Stimulated activated CD8-positive, alpha-beta memory T cell treated with anti-CD3 and anti-CD28 coated beads, Interleukin-4, amount 100 ng/mL, for 24 hours (primary cell): ENCODE data around the gene KDF1.

Source experiments
- DNase-seq: peaks from one replicate; pipeline ENCODE4 v3.0.0-alpha.2; 2020; ENCODE audit warnings: low read depth

The KDF1 gene, protein sequence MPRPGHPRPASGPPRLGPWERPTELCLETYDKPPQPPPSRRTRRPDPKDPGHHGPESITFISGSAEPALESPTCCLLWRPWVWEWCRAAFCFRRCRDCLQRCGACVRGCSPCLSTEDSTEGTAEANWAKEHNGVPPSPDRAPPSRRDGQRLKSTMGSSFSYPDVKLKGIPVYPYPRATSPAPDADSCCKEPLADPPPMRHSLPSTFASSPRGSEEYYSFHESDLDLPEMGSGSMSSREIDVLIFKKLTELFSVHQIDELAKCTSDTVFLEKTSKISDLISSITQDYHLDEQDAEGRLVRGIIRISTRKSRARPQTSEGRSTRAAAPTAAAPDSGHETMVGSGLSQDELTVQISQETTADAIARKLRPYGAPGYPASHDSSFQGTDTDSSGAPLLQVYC

DNA sequence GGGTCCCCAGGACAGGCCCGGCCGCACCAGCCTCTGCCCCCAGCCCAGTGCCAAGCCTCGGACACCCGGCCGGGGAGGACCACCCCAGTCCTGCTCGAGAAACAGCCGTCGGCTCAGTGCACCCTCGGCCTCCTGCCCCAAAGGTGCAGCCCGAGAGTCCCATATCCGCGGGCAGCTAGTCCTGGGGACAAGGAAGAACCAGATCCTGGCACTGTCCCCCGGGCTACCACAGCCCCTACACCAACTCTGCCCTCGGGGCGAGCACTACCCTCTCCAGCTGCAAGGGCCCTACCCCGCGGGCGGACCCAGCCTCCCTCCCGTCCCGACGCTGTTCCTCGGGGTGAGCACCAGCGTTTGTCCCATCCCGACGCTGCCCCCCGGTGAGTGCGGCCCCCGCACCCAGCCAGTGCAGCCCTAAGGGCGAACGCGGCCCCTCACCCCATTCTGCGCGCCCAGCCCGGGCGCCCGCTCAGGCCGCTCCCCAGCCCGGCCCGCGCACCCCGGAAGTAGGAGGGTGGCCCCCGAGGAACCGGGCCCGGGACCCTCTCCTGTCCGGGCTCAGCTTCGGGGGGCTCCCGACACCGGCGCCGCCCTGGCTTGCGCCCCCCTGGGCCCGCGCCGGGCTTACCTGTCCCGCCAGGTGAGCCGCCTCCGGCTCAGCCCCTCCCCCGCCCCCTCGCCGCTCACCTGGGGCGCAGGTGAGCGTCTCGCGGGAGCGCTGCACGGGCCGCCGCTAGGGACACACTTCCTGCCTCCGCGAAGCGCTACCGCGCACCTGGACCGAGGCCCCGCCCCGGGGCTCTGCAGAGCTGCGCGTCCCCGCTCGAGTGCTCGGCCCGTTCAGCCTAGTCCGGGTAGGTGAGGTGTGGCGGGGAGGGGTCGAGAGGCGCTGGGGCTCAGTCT is at the start of gene KDF1:
Gene KDF1 (minus strand): TSS at position 747 of the 903 bp plus-strand sequence. CDS start 8,088 bp downstream, outside the sequence.
- DNase-seq: peak; percentile 12

DNA sequence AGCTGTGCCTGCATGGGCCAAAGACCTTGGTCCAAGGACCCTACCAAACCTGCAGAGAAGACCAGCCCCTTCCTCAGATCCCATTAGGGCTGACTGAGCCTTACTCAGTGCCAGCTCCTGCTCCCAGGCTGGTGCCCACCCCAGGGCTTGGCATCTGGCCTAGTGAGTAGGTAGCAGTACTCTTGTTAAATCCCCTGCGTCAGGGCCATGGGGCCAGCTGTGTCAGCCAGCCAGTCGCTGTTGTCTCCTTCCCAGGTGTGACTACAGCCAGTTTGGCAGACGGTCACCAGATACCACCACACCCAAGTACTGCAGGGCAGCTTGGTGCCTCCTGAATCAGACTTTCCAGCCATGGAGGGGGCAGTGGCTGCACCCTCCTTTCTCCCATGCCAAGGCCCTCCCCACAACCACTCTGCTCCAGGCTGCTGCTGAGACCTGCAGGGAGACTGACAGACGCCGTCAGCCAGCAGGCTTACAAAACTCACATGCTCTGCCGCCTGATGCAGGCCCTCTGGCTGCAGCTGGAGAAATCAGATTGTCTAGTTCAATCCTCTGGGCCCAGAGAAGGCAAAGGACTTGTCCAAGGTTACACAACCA is 49.4 kb upstream of the KDF1 start:
- DNase-seq: no peak

DNA sequence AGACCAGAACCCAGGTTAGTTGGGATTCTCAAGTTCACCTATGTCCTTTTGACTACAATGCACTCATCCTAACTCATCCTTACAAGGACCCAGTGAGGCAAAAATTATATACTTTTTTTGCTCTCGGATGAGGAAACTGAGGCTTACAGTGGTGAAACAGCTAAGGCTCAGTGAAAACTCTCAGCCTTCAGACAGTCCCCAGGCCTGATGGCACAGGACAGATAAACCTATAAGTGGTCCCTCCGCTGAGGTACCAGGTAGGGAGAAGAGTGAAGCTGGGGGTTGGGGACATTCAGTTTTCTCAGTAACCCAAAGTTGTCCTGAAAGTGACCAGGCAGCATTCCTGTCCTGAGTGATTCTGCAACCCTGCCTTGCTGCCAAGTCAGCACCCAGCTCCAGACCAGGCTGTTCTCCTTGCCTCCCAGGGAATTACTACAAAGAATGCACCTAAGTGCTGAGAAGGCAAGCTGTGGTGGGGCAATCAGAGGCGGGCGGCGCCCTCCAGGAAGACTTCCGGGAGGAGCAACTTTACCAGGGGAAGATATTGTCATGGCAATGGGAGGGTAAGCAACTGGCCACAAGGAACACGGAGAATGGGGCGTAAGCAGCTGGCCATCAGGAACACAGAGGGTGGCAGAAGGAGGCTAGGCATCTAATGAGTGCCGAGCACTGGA is 47.8 kb upstream of the KDF1 start:
- DNase-seq: no peak

DNA sequence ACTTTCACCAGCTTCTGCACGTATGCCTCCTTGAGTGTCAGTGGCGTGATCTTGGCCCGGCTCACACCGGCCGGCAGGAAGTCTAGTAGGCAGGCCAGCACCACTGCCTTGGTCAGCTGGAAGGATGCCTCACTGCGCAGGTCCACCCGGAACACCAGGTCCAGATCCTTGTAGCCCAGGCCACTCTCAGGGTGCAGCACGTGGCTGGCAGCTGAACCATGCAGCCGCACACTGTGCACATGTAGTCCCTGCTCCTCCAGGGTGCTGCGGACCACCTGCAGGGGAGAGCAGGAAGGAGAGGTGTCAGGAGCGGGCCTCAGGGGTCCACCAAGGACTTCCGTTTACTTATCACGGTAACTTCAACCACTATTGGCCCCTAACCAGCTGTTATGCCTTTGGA is 46.4 kb upstream of the KDF1 start:
- no peak for DNase-seq

DNA sequence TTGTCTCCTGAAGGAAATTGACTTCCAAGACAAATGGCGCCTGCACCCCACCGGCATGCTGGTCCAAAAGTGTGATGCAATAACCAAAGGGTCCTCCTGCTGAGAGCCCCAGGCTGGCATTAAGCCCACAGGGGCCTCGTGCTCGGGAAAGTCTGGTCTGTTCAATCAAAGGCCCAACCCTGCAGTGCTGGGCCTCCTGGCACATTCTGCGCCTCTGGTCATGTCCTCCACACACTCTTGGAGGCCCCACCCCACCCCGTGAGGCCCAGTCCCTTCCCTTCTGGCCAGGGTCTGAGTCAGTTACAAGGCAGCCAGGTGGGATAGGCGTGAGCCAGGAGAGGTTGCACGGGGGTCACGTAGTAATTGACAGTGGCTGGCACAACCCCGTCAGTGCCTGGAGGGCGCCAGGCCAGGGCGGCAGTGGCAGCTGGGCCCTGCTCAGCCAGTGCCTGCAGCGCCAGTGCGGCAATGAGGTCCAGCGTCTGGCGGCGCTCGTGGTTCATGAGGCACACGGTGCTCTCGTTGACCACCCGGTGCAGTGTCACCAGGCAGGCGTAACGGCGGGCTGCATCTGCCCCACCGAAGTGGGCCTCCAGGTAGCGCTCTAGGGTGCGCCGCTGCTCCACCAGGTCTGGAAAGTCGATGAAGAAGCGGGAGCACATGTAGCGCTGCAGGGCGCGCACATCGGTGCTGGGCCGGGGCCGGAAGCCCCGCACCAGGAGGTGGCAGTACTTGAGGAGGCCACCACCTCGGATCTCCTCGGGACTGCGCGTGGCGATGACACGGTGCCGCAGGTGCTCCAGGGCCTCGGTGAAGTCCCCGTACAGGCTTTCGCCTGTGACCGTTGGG is 45.6 kb upstream of the KDF1 start:
- DNase-seq: no peak

DNA sequence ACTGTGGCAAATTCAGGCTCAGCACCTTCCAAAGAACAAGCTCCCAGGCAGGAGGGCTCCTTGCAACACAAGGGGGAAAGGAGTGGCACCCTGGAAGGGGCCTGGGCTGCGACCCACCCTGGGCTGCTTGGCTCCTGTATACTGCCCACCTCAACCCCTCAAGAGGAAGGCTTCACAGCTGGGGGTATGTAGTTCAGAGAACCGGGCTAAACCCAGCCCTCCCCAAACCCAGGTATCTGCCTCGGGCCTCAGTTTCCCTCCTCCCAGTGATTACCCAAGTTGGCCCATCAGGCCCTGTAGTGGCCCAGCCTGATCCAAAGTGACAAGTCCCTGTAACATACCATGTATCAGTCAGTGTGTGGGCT is 44.9 kb upstream of the KDF1 start:
- DNase-seq: no peak

DNA sequence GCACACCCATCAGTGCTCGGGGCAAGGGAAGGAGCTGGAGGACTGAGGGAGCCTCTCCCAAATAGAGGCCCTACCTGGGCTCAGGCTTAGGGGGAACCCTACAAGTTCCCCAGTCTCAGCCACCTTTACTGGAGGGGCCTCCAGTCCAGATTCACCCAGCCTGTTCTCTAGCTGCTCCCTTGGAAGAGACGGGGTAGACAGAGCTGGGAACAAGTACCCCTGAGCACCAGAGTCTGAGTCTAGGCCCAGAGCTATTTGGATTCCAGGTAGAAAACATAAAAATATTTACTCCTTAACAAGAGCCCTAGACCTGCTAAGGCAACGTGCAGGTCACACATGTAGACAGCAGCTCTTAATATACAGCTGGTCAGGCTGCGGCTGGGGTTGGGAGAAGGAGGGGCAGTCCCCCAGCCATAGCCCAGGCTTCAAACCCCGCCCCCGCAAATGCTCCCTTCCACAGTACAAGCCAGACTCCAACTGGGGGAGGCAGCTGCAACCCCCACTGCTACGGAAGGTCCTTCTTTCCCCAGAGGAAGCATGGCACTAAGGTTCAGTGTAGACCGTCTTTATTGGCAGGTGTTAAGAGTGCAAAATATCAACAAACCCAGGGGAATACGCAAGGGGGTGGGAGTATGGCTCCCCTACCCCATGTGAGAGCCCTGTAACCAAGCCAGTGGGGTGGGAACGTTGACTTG is 44.4 kb upstream of the KDF1 start:
- no peak for DNase-seq

DNA sequence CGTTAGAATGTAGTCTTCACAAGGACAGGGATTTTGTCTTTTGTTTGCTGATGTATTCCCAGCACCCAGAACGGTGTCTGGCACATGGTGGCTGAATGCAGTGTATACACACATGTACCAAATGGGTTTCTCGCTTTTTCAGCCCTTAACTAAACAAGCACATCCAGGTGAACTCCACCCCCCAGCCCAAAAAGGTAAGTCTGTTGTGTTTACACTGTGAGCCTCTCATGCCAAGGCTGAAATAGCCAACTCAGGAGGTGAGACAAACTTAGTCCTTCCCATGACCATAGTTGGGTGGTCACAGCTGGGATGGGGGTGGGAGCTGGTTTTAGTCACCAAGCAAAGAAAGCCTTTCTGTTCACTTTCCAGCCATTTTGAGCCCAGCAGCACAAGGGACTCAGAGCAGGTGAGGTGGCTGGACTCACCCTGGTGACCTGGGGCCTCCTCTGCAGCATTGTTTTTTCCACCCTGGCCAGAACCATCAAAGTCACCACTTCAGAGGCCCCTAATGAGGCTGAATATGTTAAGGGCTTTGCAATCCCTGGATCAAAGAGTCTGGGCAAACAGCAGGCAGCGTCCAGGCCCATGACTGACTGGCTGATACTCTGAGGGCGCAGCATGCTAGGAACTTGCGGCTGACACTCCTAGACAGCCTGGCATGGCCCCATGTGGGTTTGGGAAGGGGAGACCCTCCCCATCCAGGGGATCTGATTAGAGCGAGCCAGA is 43.6 kb upstream of the KDF1 start:
- DNase-seq: no peak

DNA sequence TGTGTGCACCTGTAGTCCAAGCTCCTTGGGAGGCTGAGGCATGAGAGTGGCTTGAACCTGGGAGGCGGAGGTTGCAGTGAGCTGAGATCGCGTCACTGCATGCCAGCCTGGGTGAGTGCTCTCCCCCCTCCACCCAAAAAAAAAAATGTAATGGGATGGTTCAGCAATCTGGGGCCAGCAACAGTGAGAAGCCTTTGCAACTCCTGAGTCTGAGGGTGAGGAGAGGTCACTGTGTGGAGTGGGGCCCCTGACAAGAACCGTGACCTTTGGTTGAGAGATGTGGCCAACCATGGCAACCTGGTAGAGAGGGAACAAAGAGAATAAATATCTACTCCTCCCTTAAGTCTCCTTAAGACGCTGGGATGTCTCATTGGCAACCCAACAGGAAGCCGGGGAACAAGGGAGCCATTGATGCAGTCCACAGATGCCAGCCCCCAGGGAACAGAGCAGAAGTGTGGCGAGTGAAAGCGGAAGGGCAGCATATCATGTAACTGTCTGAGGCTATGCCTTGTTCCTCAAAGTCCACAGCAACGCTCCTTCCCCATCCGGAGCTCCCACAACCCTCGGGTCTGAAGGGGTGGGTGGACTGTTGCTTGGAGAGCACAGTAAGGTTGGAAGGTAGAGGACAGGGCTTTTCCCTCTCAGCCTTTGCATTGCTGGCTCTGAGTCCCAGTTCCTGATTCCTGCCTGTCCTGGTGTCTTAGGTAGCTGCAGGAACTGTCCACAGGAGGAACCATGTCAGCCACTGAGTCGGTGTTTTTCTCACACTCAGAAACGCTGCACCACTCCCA is 41.5 kb upstream of the KDF1 start:
- DNase-seq: no peak

DNA sequence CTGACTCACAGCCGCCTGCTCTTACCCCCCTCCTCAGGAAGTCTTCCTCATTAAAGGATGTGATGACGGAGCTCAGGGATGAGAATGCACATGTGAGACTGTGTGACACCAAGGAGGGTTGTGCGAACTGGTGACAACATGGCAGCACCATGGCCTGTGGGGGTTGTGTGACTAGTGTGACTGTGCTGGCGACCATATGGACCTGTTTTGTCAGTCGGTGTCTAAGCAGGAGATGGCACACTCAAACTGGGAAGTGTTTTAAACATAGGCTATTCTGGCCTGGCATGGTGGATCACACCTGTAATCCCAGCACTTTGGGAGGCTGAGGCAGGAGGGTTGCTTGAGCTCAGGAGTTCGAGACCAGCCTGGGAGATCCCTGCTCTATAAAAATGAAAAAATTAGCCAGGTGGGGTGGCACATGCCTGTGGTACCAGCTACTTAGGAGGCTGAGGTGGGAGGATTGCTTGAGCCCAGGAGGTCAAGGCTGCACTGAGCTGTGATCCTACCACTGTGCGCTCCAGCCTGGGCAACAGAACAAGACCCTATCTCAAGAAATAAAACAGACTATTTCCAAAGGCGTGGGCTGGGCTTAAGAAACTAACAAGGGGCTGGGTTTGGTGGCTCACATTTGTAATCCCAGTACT is 40.7 kb upstream of the KDF1 start:
- DNase-seq: no peak

DNA sequence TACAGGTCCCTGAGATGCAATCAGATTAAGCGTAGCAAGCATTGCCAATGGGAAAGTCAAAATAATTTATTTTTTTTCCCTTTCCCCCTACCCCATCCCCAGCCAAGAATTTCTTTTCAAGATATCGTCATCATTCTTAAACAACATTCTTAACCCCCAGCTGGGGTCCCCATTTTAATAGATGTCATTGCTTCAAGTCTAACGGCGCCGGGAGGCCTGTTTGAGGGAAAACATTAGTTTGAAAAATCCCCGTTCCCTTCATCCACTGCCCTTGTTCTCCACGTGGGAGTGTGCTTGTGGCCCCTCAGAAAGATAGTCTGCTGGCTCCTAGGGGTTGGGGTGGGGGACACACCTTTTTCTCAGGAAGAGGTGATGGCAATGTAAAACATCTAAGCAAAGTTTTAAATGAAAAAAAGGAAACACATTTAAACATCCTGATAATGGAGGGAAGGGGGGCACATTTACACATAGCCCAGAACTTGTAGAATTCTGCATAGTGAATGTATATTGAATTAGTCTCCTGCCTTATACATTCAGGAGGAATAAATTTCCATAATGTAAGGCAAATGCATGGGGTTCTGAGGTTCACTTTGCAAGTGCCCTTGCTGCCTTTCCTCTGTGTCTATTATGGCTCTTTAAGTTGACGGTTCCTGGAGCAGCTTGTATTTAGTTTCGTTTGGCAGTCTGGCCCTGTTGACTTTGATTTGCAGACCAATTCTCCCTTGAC is 40.0 kb upstream of the KDF1 start:
- DNase-seq: no peak

DNA sequence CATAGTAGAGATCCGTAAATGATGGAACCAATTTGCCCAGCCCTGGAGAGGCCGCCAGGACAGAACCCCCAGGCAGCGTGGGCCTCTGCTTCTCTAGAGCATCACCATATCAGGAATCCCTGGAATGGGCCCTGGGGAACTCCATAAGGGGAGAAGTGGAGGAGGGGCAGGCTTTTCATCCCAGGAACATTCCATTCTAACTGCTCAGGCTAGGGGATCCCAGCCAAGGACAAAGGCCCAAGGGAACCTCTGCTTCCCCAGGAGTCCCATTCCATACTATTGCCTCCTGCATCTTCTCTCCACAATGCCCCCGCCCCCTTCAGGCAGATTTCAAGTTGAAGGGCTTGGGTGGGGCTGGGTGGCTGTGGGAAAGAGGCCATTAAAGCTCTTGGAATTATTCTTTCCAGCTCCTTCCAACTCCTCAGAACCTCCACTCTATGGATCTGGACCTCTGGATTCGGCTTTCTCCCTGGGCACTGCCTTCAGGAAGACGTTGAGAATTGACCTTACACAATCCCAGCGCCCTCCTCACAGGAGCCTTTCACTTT is 39.2 kb upstream of the KDF1 start:
- no peak for DNase-seq

DNA sequence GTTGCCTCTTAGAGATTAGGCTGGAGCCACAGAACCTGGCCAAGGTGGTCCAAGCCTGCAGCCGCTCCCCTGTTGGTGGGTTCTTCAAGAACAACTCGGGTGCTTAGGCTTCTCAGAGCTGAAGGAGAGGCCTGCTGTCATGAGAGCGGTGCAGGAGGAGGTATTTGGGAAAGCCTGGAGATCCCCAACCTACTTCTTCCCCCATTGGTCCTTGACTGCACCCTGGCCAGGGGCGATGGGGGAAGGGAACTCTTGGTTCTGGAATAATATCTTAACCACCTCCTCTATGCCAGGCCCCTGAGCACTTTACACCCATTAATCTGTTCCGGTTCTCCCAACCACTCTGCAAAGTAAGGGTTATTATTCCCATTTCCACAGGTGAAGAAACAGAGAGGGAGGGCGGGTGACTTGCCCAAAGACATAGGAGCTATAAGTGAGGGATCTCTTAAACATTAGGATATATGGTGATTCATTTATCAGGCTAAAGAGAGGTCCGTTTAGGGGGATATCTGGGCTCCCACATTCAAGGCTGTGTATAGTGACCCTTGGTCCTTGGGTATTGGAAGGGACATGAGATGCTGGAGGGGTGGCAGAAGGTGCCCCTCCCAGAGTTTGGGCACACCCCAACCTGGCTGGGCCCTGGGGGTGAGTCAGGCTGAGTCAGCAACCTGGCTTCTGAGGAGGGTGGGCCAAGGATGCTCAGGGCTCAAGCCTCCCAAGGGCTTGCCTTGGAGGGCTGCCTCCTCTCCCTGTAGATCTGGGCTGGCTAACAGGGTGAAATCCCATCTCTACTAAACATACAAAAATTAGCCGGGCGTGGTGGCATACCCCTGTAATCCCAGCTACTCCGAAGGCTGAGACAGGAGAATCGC is 38.4 kb upstream of the KDF1 start:
- DNase-seq: no peak

DNA sequence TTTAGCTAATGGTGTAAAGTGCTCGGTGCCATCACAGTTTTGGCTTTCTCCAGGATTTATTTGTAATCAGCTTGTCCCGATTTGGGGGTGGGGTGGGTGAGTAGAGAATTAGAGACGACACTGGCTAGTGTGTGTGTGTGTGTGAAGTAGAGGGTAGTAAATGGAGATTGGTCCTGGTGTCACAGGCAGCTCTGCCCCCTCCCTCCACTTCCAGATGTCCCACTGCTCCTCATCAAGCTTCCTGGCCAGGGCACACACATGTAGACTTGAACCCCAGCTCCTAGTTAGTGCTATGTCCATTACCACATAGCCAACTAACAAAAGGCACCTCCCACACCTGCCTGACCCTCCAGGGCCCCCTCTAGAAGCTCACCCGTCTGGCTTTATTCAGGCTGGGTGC is 36.4 kb upstream of the KDF1 start:
- DNase-seq: no peak

DNA sequence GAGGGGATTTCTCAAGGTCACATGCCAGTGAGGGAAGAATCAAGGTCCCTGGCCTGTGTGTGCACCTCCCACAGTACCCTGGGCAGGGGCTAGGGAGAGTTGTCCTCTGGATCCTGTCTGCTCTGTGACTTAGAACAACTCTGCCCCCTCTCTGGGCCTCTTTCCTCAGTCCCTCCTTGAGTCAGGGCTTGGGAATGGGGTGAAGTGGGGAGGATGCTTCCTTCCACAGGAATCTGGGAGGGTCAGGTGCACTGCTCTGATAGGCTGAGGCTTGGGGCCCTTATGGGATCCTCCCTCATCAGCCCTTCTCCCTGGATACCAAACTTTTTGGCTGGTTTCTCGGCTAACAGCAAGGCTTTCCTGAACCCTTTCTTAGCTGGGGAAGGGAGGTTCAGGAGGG is 35.8 kb upstream of the KDF1 start:
- no peak for DNase-seq

DNA sequence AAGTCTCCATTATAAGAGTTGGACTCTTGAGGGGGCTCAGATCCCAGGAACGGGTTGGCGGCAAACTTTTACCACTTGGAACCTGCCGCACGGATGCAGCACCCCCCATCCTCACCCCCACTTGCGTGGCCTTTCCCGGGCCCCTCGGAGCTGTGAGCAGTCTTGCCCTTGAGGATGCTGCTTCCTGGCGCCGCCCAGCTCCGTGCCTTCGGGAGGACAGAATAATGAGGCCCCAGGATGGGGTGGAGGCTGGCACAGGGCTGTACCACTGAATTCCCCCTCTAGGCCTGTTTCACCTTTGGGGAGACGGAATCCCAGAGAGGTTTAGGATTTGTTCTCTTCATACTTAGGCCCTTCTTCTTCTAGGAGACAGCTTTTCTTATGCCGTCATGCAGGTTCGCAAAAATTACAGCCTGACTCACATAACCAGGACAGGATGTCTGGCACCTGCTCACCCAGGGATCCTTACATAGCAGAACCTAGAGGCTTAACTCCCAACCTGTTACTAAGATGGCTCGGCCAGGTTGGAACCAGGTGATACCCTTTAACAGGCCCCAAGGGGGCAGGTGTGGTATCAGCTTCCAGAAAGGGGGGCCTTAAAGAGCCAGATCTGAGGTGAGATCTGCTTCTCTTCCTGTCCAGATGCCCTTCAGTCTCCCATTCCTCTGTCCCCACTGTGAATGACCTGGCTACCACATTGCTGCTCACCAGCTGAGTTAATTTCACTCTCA is 34.7 kb upstream of the KDF1 start:
- DNase-seq: no peak
